Central memory CD4-positive, alpha-beta T cell (primary cell): ENCODE results near the gene BMF.
"Not testable (repeated sequence)": the region's sequence is repeated elsewhere in the genome, so short reads cannot be mapped to it uniquely, and the experiment has no call there.

Source experiments
- DNase-seq: peaks from one replicate; pipeline ENCODE4 v3.0.0; 2022
- total RNA-seq, 3 experiments: gene quantifications; one replicate each; lab custom pipeline; 2026; lab: John Stamatoyannopoulos, UW

BMF gene, protein sequence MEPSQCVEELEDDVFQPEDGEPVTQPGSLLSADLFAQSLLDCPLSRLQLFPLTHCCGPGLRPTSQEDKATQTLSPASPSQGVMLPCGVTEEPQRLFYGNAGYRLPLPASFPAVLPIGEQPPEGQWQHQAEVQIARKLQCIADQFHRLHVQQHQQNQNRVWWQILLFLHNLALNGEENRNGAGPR
- total RNA-seq = 8.5 to 50.8 (median 17.9) reads per million in 3 experiments

DNA sequence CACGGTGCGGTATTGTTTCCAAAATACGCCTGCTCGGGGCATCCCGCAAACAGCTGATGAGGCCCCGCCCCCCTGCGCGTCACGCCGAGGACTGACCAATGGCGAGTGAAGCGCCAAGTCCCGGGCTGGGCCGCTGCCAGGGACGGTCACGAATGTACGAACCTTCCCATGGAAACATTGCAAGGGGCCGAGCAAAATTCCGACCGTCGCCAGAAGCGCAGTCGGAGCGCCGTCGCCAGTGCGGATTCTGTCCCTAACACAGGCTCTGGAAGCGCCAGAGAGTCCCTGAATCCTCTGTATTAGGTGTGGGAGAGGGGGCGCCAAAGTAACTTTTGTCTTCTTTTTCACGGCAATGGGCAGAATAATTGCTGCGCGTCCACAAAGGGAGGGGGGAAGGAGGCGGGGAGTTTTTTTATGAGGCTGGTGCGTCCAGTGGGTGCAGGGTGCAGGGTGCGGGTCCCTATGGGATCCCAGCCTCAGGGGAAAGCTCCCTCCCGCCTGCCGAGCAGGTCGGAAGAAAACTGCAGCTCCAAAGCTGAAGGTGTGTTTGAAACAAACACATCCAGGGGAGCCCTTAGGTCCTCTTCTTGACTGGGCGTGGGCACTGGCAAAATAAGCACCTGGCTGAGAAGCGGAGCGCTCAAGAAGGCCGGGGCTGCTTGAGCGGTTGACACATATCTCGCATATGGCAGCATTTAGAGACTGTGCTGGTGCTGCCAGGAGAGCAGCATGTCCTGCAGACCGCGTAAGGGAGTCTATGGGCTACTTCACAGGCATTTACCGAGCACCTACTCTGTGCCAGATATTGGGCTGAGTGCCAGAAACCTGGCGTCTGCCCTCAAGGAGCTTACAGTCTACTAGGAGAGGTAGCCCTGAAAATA lies at the start of gene BMF:
BMF (minus strand) TSS at position 25 of the 881 bp plus-strand sequence. CDS start 2,793 bp downstream, outside the sequence.
- peak; percentile 93 for DNase-seq

DNA sequence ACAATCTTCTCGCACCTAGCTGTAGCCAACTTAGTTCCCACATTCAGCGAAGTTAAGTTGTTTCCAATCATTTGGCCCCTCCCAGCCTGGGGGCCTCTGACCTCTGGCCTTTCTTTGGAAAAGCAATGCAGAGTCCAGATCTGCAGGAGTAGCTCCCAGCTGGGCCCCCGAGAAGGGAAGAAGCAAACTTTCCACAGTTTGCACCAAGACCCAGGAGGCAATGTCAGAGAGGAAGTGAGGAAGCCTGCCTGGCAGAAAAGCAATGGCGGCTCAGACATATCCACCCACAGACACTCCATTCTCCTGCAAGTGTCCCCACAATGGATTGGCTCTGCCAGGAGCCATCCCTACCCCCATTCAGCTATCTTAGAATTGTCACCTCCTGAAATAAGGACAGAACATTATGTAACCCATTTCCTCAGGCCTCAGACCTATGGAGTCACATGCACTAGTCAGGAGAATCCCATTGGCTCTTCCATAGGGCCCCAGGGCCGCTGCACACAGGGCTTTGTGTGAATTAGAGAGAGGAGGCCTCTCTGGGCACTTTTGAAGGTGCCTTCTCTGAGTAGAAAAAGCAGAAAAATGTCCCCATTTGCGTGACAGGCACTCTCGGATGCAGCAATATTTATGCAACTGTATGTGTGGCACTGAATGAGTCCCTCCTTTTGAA lies 49.2 kb upstream of the BMF start:
- no peak for DNase-seq

DNA sequence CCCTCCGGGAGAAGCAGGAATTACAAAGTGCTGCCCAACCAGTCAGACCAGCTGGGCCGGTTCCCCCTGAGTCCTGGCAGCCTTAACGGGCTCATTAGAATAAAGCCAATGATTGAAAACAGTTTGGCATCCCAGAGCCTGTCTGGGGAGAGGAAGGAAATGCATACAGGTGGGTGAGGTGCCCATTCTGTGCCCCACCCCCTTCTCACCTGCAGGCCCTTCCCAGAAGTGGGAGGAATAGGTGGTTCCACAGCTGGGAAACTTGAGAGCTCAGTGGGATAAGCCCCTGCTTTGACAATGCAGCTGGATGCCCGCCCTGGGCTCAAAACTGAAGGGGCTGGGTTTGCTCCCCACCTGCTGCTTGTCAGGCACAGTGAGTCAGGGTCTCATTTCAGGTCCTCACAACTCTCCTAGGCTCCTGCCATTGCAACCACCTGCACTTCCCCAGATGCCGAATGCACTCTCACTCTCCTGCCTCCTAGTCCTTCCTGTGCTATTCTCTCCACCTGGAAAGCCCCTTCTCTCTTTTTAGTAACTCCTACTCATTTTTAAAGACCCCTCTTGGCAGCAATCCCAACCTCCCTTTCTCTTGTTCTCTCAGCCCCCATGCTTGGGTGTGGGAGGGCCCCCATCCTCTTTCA lies 46.7 kb upstream of the BMF start:
- no peak for DNase-seq

DNA sequence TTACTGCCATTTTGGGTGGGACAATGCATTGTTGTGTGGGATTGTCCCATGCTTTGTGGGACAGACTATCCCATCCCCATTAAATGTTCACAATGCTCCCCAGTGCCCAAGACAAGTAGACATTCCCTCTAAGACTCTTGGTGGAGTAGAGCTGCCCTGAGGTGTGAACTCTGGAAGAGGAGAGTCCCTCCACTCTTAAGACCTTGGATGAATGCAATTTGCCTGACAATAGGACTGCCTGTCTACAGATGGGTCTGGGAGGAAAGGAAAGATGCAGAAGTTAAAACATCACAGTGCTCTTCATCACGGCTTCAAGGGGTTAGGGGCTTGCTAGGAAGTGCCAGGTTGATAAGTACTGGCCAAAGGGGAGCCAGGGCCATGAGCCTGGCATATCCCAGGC lies 46.1 kb upstream of the BMF start:
- DNase-seq = not testable (repeated sequence)

DNA sequence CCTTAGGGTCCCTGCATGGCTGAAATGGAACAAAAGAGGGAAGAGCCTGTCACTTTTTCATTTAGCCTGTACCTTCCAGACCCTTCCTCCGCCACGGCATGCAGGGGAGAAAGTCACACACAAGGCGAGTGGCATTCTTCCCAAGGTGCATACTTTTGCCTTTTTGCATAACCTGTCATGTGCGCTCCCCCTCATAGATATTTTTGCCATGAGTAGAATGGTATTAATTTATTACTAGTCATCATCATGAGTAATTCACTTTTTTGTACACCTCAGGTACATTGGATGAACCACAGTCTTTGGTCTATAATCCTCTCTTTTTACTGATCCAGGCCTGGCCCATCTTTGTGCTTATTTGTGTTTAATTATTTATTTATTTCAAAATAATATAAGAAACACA lies 43.3 kb upstream of the BMF start:
- DNase-seq = no peak

DNA sequence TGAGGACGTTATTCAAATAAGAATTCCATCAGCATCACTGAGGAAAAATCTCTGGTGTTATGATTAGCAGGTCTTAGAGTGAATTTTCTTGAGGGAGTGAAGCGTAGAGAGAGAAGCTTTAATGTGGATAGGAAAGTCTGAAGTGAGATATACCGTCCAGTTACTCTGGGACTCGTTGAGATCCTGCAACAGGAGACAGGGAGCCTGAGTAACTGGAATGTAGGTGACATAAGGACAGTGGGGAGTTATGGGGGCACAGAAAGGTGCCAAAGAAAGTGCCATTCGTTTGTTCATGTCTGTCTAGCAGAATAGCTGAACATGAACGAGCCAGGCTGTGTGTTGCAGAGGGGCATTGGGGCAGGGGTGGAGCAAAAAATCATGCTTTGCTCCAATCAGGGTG lies 42.8 kb upstream of the BMF start:
- no peak for DNase-seq

DNA sequence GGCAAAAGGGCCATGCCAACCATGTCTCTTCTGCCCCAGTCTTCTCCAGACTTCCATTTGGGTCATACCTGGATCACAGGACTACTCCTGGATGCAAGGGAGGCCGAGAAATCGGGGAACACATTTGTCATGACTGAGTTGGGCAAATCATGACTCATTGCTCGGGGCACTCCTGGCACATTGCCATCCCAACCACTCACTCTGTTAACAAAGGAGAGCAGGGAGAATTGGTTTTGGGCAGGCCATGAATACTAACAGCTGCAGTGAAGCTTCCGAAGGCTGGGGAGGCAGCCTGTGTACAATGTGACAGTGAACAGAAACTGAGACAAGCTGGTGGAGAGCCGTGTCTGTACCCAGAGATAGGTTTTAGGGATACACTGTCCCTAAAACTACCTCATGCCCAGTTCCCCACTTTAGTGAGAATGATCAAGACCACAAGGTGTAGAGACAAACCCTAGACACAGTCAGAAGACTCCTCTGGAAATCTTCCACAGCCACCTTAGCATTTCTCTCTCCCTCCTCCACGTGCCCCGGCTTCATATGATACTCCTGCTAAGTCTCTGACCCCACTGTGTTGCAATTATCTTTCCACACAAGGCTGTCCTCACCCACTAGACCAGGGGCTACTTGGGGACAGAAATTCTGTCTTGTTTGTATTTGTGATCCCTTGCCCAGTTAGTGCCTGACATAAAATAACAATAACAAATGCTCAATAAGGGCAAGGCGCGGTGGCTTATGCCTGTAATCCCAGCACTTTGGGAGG lies 41.7 kb upstream of the BMF start:
- DNase-seq = no peak

DNA sequence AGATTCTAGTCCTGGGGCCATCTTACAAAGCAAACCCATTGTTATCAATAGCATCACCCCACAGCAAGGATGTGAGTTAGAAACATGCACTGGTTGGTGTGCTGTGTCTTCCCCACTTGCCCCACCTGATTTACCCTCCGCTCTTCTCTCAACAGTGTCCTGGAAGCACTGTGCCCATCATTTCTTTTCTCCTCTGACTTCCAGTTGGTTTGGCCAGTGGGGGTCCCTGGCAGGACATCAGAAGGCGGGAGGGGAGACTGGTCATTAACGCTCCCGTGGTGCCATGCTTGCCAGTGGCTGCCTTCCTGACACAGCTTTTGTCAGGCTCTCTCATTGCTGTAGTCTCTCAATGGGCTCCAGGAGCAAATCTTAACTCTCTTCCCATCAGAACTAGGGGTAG lies 40.7 kb upstream of the BMF start:
- DNase-seq = no peak

DNA sequence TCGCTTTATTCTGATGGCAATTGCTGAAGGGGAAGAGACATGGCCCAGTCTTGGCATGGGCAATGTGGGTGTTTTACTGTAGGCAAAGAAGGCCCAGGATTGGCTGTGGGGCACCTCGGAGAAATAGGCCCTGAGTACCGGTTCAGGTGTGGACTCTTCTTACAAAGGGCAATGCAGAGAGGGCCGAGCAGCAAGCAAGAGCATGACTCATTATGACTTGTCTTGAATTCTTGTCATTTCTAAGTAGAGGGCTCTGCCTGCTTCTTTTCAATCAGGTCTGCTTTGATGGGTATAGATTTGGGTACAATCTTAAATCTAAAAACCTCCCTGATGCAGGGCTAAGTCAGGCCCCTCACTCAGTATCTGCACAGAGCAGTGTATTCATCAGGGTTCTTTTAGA lies 37.4 kb upstream of the BMF start:
- DNase-seq = no peak

DNA sequence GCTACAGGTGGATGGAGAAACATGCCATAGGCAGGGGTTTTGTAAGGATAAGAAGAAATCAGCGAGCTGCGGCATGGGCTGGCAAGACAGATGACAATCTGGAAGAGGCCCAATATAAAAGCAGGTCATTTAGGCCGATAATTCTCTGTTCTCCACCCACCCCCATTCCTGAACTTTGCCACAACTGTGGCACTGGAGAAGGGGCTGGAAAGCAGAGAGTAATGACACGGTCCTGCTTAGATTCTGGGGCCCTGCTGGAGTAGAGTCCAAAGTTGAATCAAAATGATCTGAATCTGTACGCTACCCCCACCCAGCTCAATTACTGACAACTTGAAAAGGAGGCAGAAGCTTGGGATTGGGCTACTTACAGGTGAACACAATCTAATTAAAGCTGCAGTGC lies 33.7 kb upstream of the BMF start:
- DNase-seq = no peak

DNA sequence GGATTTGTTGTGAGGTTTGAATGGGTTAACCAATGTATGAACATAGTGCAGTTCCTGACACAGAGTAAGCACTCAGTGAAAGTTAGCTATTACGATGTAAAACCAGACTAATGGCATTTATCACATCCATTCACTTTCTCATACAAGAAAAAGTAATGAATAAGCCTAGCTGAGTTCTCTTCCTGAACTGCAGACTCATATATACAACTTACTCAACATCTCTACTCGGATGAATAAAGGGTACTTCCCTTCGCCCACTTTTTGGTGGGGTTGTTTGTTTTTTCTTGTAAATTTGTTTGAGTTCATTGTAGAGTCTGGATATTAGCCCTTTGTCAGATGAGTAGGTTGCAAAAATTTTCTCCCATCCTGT lies 29.5 kb upstream of the BMF start:
- DNase-seq = not testable (repeated sequence)

DNA sequence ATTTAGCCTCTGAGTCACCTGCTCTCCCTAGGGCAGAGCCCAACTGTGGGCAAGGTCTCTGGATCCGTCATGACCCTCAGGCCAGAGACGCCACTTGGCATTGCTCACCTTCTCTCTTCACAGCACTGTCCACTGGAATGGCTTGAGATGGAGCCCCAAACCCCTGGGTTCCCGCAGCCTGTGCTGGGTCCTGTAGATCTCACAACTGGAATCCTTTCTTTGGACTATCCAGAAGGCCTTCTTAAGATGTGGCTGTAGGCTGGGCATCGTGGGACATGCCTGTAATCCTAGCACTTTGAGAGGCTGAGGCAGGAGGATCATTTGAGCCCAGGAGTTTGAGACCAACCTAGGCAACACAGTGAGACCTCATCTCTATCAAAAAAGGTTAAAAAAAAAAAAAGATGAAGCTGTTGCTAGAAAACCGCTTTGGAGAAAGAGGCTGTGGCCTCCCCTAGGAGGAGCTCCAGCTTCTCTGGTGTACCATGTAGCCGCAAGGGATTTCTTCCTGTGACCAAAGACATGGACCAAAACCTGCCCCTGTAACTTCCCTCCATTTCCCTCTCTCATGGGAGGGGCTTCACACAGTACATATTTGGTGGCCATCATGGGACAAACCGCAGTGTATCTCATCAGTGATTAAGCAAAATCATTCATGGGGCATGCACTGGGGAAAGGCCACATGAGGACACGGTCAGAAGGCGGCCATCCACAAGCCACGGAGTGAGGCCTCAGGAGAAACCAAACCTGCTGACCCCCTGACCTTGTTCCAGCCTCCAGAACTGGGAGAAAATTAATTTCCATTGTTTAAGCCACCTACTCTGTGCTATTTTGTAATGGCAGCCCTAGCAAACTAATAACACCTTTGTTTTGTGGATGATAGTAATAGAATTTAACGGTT lies 28.9 kb upstream of the BMF start:
- no peak for DNase-seq

DNA sequence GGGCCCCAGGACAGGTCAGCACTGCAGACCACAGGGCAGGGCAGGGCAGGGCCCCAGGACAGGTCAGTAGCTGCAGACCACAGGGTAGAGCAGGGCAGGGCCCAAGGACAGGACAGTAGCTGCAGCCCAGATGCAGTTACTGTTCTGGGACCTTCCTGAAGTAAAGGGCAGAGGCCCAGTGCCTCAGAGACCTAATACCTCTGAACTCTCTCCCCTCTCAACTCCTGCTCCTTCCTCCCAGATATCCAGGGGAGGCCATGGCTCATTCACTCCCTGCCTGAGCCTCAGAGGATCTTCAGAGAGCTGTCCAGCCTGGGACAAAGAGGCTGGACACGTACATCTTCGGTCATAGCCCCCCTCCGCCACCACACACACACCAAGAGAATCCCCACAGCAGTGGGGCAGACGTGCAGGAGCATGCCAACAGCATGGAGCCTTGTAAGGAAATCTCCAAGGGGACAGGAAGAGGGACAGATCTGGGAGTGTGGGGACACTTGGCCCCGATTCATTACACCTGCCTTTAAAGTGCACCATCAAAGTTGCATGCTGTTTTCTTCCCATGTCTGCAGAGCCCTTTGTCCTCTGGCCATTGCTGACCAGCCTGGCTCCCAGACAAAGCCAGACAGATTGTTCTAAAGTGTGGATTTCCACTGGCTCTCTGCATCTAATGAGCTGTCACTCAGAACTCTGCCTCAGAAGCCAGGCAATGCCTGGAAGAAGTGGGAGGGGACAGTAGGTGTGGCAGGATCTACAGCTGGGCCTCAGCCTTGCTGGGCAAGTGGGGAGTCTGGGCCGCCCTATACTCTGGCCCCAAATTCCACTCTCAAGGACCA lies 28.0 kb upstream of the BMF start:
- DNase-seq = no peak

DNA sequence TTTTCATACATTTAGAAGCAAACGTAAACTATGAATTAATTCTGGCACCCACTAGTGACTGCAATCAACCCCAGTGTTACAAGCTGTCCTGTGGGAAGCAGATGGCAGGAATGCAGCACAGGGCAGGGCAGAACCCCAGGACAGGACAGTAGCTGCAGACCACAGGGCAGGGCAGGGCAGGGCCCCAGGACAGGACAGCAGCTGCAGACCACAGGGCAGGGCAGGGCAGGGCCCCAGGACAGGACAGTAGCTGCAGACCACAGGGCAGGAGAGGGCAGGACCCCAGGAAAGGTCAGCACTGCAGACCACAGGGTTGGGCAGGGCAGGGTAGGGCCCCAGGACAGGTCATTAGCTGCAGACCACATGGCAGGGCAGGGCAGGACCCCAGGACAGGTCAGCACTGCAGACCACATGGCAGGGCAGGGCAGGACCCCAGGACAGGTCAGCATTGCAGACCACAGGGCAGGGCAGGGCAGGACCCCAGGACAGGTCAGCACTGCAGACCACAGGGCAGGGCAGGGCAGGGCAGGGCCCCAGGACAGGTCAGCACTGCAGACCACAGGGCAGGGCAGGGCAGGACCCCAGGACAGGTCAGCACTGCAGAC lies 27.3 kb upstream of the BMF start:
- DNase-seq = not testable (repeated sequence)

DNA sequence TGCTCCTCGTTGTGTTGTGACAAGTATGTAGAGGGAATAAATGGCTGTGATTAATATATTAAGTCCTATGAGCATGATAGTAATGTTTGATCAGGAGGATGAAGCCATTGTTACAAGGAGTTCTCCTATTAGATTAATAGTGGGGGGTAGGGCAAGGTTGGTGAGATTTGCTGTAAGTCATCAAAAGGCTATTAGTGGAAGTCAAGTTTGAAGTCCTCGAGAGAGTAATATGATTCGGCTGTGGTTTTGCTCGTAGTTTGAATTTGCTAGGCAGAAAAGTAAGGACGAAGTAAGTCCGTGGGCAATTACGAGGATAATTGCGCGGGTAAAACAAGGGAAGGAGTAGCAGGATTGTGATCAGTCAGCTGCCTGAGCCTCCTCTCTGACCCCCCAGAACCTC lies 26.2 kb upstream of the BMF start:
- DNase-seq = no peak

DNA sequence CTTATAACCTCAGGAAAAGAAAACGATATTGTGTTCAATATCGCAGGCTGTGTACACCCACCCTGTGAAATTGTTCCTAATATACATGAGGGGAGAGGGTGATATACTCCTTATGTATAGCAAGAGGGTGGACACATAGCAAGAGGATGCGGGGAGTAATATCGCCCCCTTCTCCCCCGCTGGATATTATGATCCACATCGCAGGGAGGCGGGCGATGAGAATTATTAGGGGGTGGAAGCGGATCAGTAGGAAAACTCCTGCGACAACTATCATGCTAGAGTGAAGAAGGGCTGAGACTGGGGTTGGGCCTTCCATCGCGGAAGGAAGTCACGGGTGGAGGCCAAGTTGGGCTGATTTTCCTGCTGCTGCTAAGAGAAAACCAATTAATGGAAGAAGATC lies 24.9 kb upstream of the BMF start:
- DNase-seq = no peak

DNA sequence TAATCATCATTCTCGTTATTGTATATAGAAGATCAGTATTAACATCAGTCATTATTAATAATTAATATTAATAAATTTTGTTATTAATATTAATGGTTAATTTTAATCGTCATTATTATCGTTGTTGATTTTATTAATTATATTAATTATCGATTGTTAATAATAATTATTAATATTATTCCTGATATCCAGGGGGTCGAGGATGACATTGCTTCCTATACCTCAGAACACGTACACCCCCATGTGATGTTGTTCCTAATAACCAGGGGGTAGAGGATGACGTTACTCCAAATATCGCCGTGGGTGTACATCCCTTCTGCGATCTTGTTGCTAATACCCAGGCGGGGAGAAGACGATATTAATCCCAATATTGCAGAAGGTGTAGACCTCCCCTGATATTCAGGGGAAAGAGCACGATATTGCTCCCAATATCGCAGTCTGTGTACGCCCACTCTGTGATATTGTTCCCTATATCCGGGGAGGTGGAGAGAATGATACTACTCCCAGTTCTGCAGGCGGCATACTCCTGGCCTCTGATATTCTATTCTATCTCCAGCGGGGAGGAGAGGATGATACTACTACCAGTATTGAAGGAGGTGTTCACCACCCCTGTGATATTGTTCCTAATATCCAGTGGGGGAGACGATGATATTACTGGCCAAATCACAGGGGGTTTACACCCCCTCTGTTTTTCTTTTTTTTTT lies 22.3 kb upstream of the BMF start:
- DNase-seq = no peak

DNA sequence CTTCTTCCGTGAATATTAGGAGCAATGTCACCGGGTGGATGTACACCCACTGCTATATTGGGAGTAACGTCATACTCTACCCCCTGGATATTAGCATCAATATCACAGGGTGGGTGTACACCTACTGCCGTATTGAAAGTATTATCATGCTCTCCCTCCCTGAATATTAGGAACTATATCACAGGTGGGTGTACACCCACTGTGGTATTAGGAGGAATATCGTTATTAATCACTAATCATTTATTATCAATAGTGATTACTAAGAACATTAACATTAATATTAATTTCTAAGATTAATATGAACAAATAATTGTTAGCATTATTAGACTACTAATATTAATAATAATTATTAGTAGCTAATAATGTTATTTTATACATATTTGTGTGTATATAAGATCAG lies 21.4 kb upstream of the BMF start:
- no peak for DNase-seq
